WTC11 (cell line): ENCODE measurements around the gene EEFSEC. TPM values are rescaled to one million over a fixed set of nuclear protein-coding genes. Genes with fewer than 3 reads are reported as not detected.

Experiments used
- ATAC-seq: fragments of 200-7000 bp; cut with Tn5 transposase; 2 replicates; pipeline ENCODE4 v1.10.0; 2021; ENCODE audit warnings: mild to moderate bottlenecking, moderate library complexity
- CTCF ChIA-PET: fragments of 300-600 bp; sonication (Branson Sonifier 250); formaldehyde crosslinking; loops from one replicate; lab custom pipeline; 2021; ENCODE audit warnings: antibody characterized with exemption; lab: Charles Lee
- POLR2A ChIA-PET: fragments of 350-600 bp; sonication (Branson Sonifier 250); formaldehyde crosslinking; loops from one replicate; lab custom pipeline; 2021; ENCODE audit warnings: antibody characterized with exemption; lab: Charles Lee
- DNase-seq: peaks from one replicate; pipeline ENCODE4 v3.0.0; 2021; ENCODE audit warnings: low spot score
- H3K27ac Mint-ChIP-seq: 2 replicates; pipeline ENCODE4 v1.8.0; 2021; ENCODE audit warnings: mixed read lengths
- H3K27me3 Mint-ChIP-seq: 2 replicates; pipeline ENCODE4 v1.8.0; 2021; ENCODE audit warnings: low read depth, mild to moderate bottlenecking, moderate library complexity, mixed read lengths
- H3K36me3 Mint-ChIP-seq: 2 replicates; pipeline ENCODE4 v1.8.0; 2021; ENCODE audit warnings: mixed read lengths
- H3K4me1 Mint-ChIP-seq: 2 replicates; pipeline ENCODE4 v1.8.0; 2022; ENCODE audit warnings: mixed read lengths
- H3K4me3 Mint-ChIP-seq: 2 replicates; pipeline ENCODE4 v1.8.0; 2021; ENCODE audit warnings: mild to moderate bottlenecking, moderate library complexity, mixed read lengths
- H3K9me3 Mint-ChIP-seq: 2 replicates; pipeline ENCODE4 v1.8.0; 2021; ENCODE audit warnings: mixed read lengths
- E2F5 ChIP-seq: sonication (generic); formaldehyde crosslinking; IDR thresholded peaks from 2 replicates; pipeline ENCODE4 v1.8.1; 2022; ENCODE audit warnings: mild to moderate bottlenecking, moderate library complexity, missing genetic modification reagents
- ESRRA ChIP-seq: sonication (generic); formaldehyde crosslinking; IDR thresholded peaks from 2 replicates; pipeline ENCODE4 v1.8.1; 2022; ENCODE audit warnings: mild to moderate bottlenecking, missing genetic modification reagents, borderline replicate concordance
- ETV6 ChIP-seq: sonication (generic); formaldehyde crosslinking; IDR thresholded peaks from 2 replicates; pipeline ENCODE4 v1.8.1; 2022; ENCODE audit warnings: mild to moderate bottlenecking, missing genetic modification reagents
- FOXJ3 ChIP-seq: sonication (generic); formaldehyde crosslinking; IDR thresholded peaks from 2 replicates; pipeline ENCODE4 v1.9.0; 2021; ENCODE audit warnings: missing genetic modification reagents, mild to moderate bottlenecking, borderline replicate concordance
- GABPB1 ChIP-seq: sonication (generic); formaldehyde crosslinking; IDR thresholded peaks from 2 replicates; pipeline ENCODE4 v1.8.1; 2023; ENCODE audit warnings: mild to moderate bottlenecking, missing genetic modification reagents
- JAZF1 ChIP-seq: fragments of 250-450 bp; sonication (Bioruptor Pico); IDR thresholded peaks from 2 replicates; pipeline ENCODE4 v1.9.0; 2021; ENCODE audit warnings: moderate library complexity, mild to moderate bottlenecking, inconsistent platforms
- KAT7 ChIP-seq: sonication (generic); formaldehyde crosslinking; IDR thresholded peaks from 2 replicates; pipeline ENCODE4 v1.8.1; 2023; ENCODE audit warnings: missing genetic modification reagents, mild to moderate bottlenecking, borderline replicate concordance
- NFE2L1 ChIP-seq: sonication (generic); formaldehyde crosslinking; IDR thresholded peaks from 2 replicates; pipeline ENCODE4 v1.8.1; 2023; ENCODE audit warnings: missing genetic modification reagents
- NFYB ChIP-seq: sonication (generic); formaldehyde crosslinking; conservative IDR thresholded peaks from 2 replicates; pipeline ENCODE4 v1.8.0; 2022; ENCODE audit warnings: low read depth, missing genetic modification reagents
- NR2C2 ChIP-seq: sonication (generic); formaldehyde crosslinking; IDR thresholded peaks from 2 replicates; pipeline ENCODE4 v1.8.0; 2022; ENCODE audit warnings: mild to moderate bottlenecking, missing genetic modification reagents
- RORB ChIP-seq: fragments of 250-450 bp; sonication (Bioruptor Pico); IDR thresholded peaks from 2 replicates; pipeline ENCODE4 v1.9.0; 2021; ENCODE audit warnings: mild to moderate bottlenecking
- SMAD4 ChIP-seq: sonication (generic); formaldehyde crosslinking; IDR thresholded peaks from 2 replicates; pipeline ENCODE4 v1.8.0; 2022; ENCODE audit warnings: mild to moderate bottlenecking, missing genetic modification reagents
- TEAD1 ChIP-seq: sonication (generic); formaldehyde crosslinking; IDR thresholded peaks from 2 replicates; pipeline ENCODE4 v1.8.0; 2022; ENCODE audit warnings: mild to moderate bottlenecking, missing genetic modification reagents
- ZBTB43 ChIP-seq: sonication (generic); formaldehyde crosslinking; IDR thresholded peaks from 2 replicates; pipeline ENCODE4 v1.8.1; 2023; ENCODE audit warnings: mild to moderate bottlenecking, missing genetic modification reagents
- ZNF138 ChIP-seq: sonication (generic); formaldehyde crosslinking; conservative IDR thresholded peaks from 2 replicates; pipeline ENCODE4 v1.8.1; 2022; ENCODE audit warnings: mild to moderate bottlenecking, moderate library complexity, missing genetic modification reagents
- ZNF263 ChIP-seq: sonication (generic); formaldehyde crosslinking; IDR thresholded peaks from 2 replicates; pipeline ENCODE4 v1.8.1; 2022; ENCODE audit warnings: low read depth, mild to moderate bottlenecking, moderate library complexity, missing genetic modification reagents
- total RNA-seq: library from RNA; stranded (reverse); gene quantifications from 3 replicates; pipeline ENCODE4 v1.2.3, GENCODE V29; 2021
- TF ChIP-seq, protein P1 (sequence below): fragments of 250-450 bp; sonication (Bioruptor Pico); IDR thresholded peaks from 2 replicates; pipeline ENCODE4 v1.9.0; 2021; ENCODE audit warnings: mild to moderate bottlenecking
- TF ChIP-seq, protein P2 (sequence below): fragments of 250-450 bp; sonication (Bioruptor Pico); IDR thresholded peaks from 2 replicates; pipeline ENCODE4 v1.9.0; 2021; ENCODE audit warnings: moderate library complexity, mild to moderate bottlenecking, inconsistent platforms, borderline replicate concordance
- TF ChIP-seq, protein P3 (sequence below): fragments of 250-450 bp; sonication (Bioruptor Pico); IDR thresholded peaks from 2 replicates; pipeline ENCODE4 v1.9.0; 2021; ENCODE audit warnings: mild to moderate bottlenecking, borderline replicate concordance
- TF ChIP-seq, protein P4 (sequence below): sonication (generic); formaldehyde crosslinking; IDR thresholded peaks from 2 replicates; pipeline ENCODE4 v1.8.1; 2023; ENCODE audit warnings: mild to moderate bottlenecking, missing genetic modification reagents, borderline replicate concordance
- TF ChIP-seq, protein P5 (sequence below): sonication (generic); formaldehyde crosslinking; IDR thresholded peaks from 2 replicates; pipeline ENCODE4 v1.8.1; 2023; ENCODE audit warnings: mild to moderate bottlenecking, missing genetic modification reagents
- TF ChIP-seq, protein P6 (sequence below): sonication (generic); formaldehyde crosslinking; IDR thresholded peaks from 2 replicates; pipeline ENCODE4 v1.8.0; 2022; ENCODE audit warnings: mild to moderate bottlenecking, missing genetic modification reagents

The EEFSEC gene
- total RNA-seq, 1 experiment from 2014 or later, result 13.7 TPM

DNA sequence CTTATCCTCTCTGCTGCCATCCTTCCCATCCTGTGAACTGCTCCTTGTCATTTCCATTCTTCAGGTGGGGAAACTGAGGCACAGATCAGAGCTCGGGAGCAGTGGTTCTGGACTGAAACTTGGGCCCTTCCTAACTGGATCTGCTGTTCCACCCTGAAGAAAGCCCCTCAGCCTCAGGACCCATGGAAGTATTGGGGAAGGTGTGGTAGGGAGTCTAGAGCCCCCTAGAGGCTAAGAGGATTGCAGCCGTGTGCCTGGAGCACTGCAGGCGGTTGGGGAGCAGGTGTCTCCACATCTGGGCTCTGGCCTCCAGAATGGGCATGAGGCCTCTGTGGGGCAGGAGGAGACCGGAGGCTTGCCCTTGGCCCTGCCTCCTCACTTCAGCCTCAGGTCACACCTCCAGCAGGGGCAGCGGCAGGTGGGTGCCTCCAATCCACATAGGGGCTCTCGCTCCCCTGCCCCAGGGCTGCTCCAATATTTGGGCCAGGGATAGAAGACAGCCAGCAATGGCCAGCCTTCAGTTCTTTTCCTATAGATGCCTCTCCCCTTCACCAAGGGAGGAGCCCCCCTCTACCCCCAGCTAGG lies 285.3 kb downstream of the EEFSEC start (continued):
- TF ChIP-seq, protein P1, sequence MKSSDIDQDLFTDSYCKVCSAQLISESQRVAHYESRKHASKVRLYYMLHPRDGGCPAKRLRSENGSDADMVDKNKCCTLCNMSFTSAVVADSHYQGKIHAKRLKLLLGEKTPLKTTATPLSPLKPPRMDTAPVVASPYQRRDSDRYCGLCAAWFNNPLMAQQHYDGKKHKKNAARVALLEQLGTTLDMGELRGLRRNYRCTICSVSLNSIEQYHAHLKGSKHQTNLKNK, result no peak
- TF ChIP-seq, protein P2, sequence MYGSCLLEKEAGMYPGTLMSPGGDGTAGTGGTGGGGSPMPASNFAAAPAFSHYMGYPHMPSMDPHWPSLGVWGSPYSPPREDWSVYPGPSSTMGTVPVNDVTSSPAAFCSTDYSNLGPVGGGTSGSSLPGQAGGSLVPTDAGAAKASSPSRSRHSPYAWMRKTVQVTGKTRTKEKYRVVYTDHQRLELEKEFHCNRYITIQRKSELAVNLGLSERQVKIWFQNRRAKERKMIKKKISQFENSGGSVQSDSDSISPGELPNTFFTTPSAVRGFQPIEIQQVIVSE (CRISPR knock-in tag), result no peak
- no peak for TF ChIP-seq TEAD1 (CRISPR knock-in tag)
- no peak for TF ChIP-seq NR2C2 (CRISPR knock-in tag)
- no peak for TF ChIP-seq ESRRA (CRISPR knock-in tag)

DNA sequence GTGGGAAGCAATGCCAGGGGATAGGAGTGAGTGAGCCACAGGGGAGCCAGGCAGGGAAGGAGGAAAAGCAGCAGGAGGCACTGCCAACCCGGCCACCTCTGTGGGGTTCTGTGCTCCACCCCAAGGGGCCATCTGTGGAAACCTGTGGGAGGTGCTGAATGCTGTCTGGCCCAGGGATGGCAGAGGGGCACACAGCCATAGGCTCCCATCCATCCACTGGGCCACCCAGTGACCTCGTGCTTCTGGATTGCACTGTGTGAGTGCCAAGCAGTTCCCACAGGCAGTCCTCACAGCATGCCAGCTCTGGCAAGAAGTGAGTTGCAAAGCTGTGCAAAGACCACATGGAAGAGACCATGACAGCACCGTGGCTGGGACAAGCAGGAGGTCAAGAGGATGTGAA lies 285.9 kb downstream of the EEFSEC start:
- ChIA-PET POLR2A (no interaction called here), CTCF (interaction anchor here (1.0 to 2.7 kb wide), 9 partner anchors 9 to 90 kb away, joined by 3 to 22 read pairs (median 5); no protein-coding TSS in a partner anchor)
- ATAC-seq, result no peak
- H3K36me3 Mint-ChIP-seq, result no peaks in the 10 kb centered on the region
- no peak for DNase-seq
- H3K27me3 Mint-ChIP-seq, result peaks cover 37% of the 10 kb centered on the region
- no peaks in the 10 kb centered on the region for H3K9me3 Mint-ChIP-seq
- peaks cover 24% of the 10 kb centered on the region for H3K4me1 Mint-ChIP-seq
- H3K4me3 Mint-ChIP-seq, result no peak overlapping the region
- no peak overlapping the region for H3K27ac Mint-ChIP-seq
- no peak for TF ChIP-seq TEAD1 (CRISPR knock-in tag)
- TF ChIP-seq ZBTB43 (CRISPR knock-in tag), result no peak
- TF ChIP-seq RORB (CRISPR knock-in tag), result no peak
- no peak for TF ChIP-seq ZNF263 (CRISPR knock-in tag)
- no peak for TF ChIP-seq ZNF138 (CRISPR knock-in tag)
- no peak for TF ChIP-seq GABPB1 (CRISPR knock-in tag)
- TF ChIP-seq, protein P3, sequence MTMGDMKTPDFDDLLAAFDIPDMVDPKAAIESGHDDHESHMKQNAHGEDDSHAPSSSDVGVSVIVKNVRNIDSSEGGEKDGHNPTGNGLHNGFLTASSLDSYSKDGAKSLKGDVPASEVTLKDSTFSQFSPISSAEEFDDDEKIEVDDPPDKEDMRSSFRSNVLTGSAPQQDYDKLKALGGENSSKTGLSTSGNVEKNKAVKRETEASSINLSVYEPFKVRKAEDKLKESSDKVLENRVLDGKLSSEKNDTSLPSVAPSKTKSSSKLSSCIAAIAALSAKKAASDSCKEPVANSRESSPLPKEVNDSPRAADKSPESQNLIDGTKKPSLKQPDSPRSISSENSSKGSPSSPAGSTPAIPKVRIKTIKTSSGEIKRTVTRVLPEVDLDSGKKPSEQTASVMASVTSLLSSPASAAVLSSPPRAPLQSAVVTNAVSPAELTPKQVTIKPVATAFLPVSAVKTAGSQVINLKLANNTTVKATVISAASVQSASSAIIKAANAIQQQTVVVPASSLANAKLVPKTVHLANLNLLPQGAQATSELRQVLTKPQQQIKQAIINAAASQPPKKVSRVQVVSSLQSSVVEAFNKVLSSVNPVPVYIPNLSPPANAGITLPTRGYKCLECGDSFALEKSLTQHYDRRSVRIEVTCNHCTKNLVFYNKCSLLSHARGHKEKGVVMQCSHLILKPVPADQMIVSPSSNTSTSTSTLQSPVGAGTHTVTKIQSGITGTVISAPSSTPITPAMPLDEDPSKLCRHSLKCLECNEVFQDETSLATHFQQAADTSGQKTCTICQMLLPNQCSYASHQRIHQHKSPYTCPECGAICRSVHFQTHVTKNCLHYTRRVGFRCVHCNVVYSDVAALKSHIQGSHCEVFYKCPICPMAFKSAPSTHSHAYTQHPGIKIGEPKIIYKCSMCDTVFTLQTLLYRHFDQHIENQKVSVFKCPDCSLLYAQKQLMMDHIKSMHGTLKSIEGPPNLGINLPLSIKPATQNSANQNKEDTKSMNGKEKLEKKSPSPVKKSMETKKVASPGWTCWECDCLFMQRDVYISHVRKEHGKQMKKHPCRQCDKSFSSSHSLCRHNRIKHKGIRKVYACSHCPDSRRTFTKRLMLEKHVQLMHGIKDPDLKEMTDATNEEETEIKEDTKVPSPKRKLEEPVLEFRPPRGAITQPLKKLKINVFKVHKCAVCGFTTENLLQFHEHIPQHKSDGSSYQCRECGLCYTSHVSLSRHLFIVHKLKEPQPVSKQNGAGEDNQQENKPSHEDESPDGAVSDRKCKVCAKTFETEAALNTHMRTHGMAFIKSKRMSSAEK (CRISPR knock-in tag), result no peak
- TF ChIP-seq FOXJ3, result no peak
- TF ChIP-seq, protein P4, sequence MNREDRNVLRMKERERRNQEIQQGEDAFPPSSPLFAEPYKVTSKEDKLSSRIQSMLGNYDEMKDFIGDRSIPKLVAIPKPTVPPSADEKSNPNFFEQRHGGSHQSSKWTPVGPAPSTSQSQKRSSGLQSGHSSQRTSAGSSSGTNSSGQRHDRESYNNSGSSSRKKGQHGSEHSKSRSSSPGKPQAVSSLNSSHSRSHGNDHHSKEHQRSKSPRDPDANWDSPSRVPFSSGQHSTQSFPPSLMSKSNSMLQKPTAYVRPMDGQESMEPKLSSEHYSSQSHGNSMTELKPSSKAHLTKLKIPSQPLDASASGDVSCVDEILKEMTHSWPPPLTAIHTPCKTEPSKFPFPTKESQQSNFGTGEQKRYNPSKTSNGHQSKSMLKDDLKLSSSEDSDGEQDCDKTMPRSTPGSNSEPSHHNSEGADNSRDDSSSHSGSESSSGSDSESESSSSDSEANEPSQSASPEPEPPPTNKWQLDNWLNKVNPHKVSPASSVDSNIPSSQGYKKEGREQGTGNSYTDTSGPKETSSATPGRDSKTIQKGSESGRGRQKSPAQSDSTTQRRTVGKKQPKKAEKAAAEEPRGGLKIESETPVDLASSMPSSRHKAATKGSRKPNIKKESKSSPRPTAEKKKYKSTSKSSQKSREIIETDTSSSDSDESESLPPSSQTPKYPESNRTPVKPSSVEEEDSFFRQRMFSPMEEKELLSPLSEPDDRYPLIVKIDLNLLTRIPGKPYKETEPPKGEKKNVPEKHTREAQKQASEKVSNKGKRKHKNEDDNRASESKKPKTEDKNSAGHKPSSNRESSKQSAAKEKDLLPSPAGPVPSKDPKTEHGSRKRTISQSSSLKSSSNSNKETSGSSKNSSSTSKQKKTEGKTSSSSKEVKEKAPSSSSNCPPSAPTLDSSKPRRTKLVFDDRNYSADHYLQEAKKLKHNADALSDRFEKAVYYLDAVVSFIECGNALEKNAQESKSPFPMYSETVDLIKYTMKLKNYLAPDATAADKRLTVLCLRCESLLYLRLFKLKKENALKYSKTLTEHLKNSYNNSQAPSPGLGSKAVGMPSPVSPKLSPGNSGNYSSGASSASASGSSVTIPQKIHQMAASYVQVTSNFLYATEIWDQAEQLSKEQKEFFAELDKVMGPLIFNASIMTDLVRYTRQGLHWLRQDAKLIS (CRISPR knock-in tag), result no peak
- TF ChIP-seq NFYB (CRISPR knock-in tag), result no peak
- no peak for TF ChIP-seq SMAD4 (CRISPR knock-in tag)
- TF ChIP-seq, protein P5, sequence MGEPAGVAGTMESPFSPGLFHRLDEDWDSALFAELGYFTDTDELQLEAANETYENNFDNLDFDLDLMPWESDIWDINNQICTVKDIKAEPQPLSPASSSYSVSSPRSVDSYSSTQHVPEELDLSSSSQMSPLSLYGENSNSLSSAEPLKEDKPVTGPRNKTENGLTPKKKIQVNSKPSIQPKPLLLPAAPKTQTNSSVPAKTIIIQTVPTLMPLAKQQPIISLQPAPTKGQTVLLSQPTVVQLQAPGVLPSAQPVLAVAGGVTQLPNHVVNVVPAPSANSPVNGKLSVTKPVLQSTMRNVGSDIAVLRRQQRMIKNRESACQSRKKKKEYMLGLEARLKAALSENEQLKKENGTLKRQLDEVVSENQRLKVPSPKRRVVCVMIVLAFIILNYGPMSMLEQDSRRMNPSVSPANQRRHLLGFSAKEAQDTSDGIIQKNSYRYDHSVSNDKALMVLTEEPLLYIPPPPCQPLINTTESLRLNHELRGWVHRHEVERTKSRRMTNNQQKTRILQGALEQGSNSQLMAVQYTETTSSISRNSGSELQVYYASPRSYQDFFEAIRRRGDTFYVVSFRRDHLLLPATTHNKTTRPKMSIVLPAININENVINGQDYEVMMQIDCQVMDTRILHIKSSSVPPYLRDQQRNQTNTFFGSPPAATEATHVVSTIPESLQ (CRISPR knock-in tag), result no peak
- no peak for TF ChIP-seq E2F5
- no peak for TF ChIP-seq ESRRA (CRISPR knock-in tag)
- no peak for TF ChIP-seq NFE2L1 (CRISPR knock-in tag)
- TF ChIP-seq KAT7 (CRISPR knock-in tag), result no peak
- no peak for TF ChIP-seq ETV6 (CRISPR knock-in tag)
- no peak for TF ChIP-seq JAZF1 (CRISPR knock-in tag)
- TF ChIP-seq, protein P6, sequence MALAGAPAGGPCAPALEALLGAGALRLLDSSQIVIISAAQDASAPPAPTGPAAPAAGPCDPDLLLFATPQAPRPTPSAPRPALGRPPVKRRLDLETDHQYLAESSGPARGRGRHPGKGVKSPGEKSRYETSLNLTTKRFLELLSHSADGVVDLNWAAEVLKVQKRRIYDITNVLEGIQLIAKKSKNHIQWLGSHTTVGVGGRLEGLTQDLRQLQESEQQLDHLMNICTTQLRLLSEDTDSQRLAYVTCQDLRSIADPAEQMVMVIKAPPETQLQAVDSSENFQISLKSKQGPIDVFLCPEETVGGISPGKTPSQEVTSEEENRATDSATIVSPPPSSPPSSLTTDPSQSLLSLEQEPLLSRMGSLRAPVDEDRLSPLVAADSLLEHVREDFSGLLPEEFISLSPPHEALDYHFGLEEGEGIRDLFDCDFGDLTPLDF (CRISPR knock-in tag), result no peak
